SJCRH30 (cell line): ENCODE data around the gene ATOSB. TPM values are rescaled to one million over a fixed set of nuclear protein-coding genes. Genes with fewer than 3 reads are reported as not detected.

Experiments used
- DNase-seq, 2 experiments: peaks; one replicate each; pipeline ENCODE4 v3.0.0-alpha.2; 2015 to 2020
- H3K27ac ChIP-seq: fragments of 250-450 bp; sonication (Bioruptor Pico); 2 replicates; pipeline ENCODE4 v1.5.1; 2020; ENCODE audit warnings: mild to moderate bottlenecking, moderate library complexity
- H3K27me3 ChIP-seq: fragments of 250-450 bp; sonication (Bioruptor Pico); 2 replicates; pipeline ENCODE4 v1.5.1; 2020; ENCODE audit warnings: mild to moderate bottlenecking, moderate library complexity
- H3K36me3 ChIP-seq: fragments of 250-450 bp; sonication (Bioruptor Pico); 2 replicates; pipeline ENCODE4 v1.5.1; 2020; ENCODE audit warnings: mild to moderate bottlenecking, moderate library complexity
- H3K4me1 ChIP-seq: fragments of 250-450 bp; sonication (Bioruptor Pico); 2 replicates; pipeline ENCODE4 v1.5.1; 2020; ENCODE audit warnings: mild to moderate bottlenecking, moderate library complexity
- H3K4me3 ChIP-seq: fragments of 250-450 bp; sonication (Bioruptor Pico); 2 replicates; pipeline ENCODE4 v1.5.1; 2020; ENCODE audit warnings: mild to moderate bottlenecking, moderate library complexity
- H3K9me3 ChIP-seq: fragments of 250-450 bp; sonication (Bioruptor Pico); replicated peaks from 2 replicates; pipeline ENCODE4 v1.5.1; 2020; ENCODE audit warnings: mild to moderate bottlenecking, moderate library complexity
- total RNA-seq: library from RNA; depleted of rRNA; stranded (reverse); fragments of >200 nt; shearing (Covaris generic); gene quantifications from 2 replicates; pipeline ENCODE4 v1.2.3, GENCODE V29; 2014; rRNA removed

ATOSB gene
- total RNA-seq, 1 experiment from 2014 or later, result 4.5 TPM

DNA sequence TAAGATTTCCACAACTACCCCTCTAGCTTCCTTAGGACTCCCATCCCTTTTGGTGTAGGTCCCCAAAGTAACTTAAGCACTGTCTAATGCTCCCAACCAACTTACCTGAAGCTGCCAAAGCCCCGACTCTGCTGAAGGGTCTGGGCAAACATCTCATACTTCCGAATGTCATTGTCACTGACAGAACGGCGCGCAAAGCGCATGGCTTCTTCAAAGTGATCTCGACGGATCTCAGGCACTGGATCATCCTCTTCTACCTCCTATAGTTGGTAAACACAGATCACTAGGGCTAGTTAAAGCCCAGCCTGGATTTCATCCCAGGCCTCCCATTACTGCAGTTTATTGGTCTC lies 58.4 kb downstream of the ATOSB start:
- Histone ChIP-seq H3K36me3 (peaks cover 89% of the 10 kb centered on the region), H3K9me3 (no peaks in the 10 kb centered on the region), H3K4me1 (no peaks in the 10 kb centered on the region; the same call in 1 of the 2 replicates), H3K27ac (no peak overlapping the region), H3K4me3 (no peak overlapping the region), H3K27me3 (no peaks in the 10 kb centered on the region)
- no peak for DNase-seq

DNA sequence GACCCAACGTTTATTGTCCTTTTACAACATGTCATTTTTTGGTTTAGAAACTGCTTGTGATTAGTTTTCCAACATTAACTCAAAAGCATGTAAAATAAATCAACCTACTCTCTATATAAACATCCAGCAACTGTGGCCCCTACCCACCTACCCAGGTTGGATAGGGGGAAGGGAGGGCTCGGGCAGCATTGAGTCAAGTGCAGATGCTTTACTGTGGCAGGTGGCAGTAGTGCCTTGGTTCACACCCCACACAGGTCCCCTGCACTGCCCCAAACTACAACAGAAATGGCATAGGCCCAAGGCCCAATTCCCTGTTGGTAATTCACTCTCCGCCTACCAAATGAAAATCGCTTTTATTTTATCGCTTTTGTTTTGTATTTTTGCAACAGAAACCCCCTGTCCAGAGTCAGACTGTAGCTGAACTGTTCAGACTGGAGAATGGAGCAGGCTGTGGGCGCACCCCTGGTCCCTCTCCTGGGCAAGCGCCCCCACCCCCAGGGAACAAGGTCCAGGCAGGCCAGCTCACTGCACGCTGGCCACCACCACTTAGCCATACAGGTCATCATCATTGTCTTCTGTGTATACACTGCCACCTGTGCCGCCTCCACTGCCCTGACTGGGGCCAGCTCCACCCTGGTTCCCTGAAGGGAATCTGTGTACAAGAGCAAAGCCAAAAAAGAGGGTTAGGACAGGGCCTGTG lies 58.9 kb downstream of the ATOSB start:
- no peak overlapping the region for H3K27ac ChIP-seq
- no peaks in the 10 kb centered on the region for H3K9me3 ChIP-seq
- no peaks in the 10 kb centered on the region; the same call in 1 of the 2 replicates for H3K4me1 ChIP-seq
- no peaks in the 10 kb centered on the region for H3K27me3 ChIP-seq
- peaks cover 86% of the 10 kb centered on the region for H3K36me3 ChIP-seq
- no peak overlapping the region for H3K4me3 ChIP-seq
- no peak for DNase-seq

DNA sequence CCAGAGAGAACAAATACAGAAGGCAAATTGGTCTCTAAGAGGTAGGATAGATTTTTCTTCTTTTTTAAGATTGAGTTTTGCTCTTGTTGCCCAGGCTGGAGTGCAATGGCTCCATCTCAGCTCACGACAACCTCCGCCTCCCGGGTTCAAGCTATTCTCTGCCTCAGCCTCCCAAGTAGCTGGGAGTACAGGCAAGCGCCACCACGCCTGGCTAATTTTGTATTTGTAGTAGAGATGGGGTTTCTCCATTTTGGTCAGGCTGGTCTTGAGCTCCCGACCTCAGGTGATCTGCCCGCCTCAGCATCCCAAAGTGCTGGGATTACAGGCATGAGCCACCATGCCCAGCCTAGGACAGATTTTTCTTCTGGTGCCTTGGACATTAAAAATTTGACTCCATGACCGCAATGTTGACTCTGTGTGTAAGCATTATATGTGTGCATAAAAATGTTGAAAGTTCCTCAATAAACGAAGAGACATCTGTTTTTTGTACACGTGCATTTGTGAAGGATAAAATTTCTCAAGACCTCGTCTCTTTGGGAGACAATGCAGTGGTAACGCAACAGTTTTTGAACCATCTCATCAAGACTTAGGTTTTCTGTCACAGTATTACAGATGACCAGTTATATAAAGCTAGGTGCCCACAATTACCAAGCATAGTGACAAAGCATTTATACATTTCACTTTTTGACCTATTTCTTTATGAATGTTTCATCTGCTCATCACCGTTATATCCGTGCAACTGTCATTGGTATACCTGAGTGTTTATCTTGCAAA lies 60.6 kb downstream of the ATOSB start:
- Histone ChIP-seq H3K9me3 (no peaks in the 10 kb centered on the region), H3K4me1 (no peaks in the 10 kb centered on the region; the same call in 1 of the 2 replicates), H3K36me3 (peaks cover 76% of the 10 kb centered on the region), H3K27me3 (no peaks in the 10 kb centered on the region), H3K27ac (no peak overlapping the region), H3K4me3 (no peak overlapping the region)
- DNase-seq, result no peak

DNA sequence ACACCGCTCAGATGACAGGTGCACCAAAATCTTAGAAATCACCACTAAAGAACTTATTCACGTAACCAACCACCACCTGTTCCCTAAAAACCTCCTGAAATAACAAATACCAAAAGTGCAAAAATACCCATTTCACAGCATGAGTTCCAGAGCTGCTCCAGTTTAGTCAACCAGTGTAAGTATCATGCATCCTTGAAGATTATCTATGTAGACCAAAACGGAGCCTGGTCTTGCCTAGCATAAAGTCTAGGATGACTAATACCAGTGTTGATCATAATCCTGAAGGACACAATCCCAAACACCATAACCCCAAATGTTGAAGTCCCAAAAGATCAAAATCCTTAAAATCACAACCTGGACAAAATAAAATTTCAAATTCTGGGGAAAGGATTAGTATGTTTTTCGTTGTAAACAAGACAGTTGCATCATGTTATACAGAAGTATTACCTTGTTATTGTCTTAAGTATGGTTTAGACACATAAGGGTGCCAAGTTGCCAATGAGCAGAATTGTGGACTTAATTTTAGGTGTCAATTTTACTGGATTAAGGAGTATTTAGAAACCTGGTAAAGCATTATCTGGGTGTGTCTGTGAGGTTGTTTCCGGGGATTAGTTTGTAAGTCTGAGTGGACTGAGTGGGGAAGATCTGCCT lies 61.4 kb downstream of the ATOSB start:
- peaks cover 68% of the 10 kb centered on the region for H3K36me3 ChIP-seq
- no peak for DNase-seq
- no peak overlapping the region for H3K27ac ChIP-seq
- no peaks in the 10 kb centered on the region; the same call in 1 of the 2 replicates for H3K4me1 ChIP-seq
- no peaks in the 10 kb centered on the region for H3K9me3 ChIP-seq
- no peak overlapping the region for H3K4me3 ChIP-seq
- no peaks in the 10 kb centered on the region for H3K27me3 ChIP-seq

Other genes with a start within 250 kb of the ATOSB start
- gene PHF24, start 157.6 kb downstream of the ATOSB start, total RNA-seq, result not detected in 2 replicates
- 18.2 and 18.5 TPM in 2 replicates for gene DNAJB5, start 126.1 kb downstream of the ATOSB start, total RNA-seq
- 219 and 225 TPM in 2 replicates for gene VCP, start 43.2 kb downstream of the ATOSB start, total RNA-seq
- 60.4 and 83.6 TPM in 2 replicates for gene FANCG, start 35.9 kb downstream of the ATOSB start, total RNA-seq
- 9.7 and 10.1 TPM in 2 replicates for gene PIGO, start 19.3 kb downstream of the ATOSB start, total RNA-seq
- gene STOML2, start 12.7 kb downstream of the ATOSB start, total RNA-seq, result 147 and 148 TPM in 2 replicates
- 2.0 and 2.3 TPM in 2 replicates for gene UNC13B, start 46.1 kb upstream of the ATOSB start, total RNA-seq